HepG2 (cell line): ENCODE measurements around the gene KIRREL2. TPM values are rescaled to one million over a fixed set of nuclear protein-coding genes. Genes with fewer than 3 reads are reported as not detected.
A peak's percentile ranks its signal among the peaks of the same experiment; 100 is the strongest.

Experiments used
- AFF4 ChIP-seq: sonication (generic); formaldehyde crosslinking; IDR thresholded peaks from 2 replicates; pipeline ENCODE4 v1.4.0; 2020; ENCODE audit warnings: missing genetic modification reagents
- ARID3A ChIP-seq: IDR thresholded peaks from 2 replicates; pipeline ENCODE4 v1.6.1; 2012; ENCODE audit warnings: low read depth, low read length, improper control_type of control experiment
- BCL3 ChIP-seq: sonication (generic); formaldehyde crosslinking; IDR thresholded peaks from 2 replicates; pipeline ENCODE4 v1.5.1; 2020; ENCODE audit warnings: mild to moderate bottlenecking, missing genetic modification reagents, moderate library complexity
- EZH2 ChIP-seq: conservative IDR thresholded peaks from 2 replicates; pipeline ENCODE4 v1.6.1; 2012; ENCODE audit warnings: mild to moderate bottlenecking, low read depth, low read length, moderate library complexity
- HMG20A ChIP-seq: IDR thresholded peaks from 2 replicates; pipeline ENCODE4 v1.6.1; 2016; ENCODE audit warnings: borderline replicate concordance
- HMGXB4 ChIP-seq, 2 experiments: sonication (generic) in 1 of 2; formaldehyde crosslinking in 1 of 2; IDR thresholded peaks; 2 replicates each; pipeline versions ENCODE4 v1.4.0 to v1.6.1; 2018 to 2020; ENCODE audit warnings: missing genetic modification reagents in 2 of 2, borderline replicate concordance in 1 of 2, low read depth in 1 of 2, mild to moderate bottlenecking in 1 of 2, missing biosample characterization in 1 of 2
- IRF1 ChIP-seq: sonication (generic); formaldehyde crosslinking; IDR thresholded peaks from 2 replicates; pipeline ENCODE4 v1.4.0; 2020; ENCODE audit warnings: low read depth, mild to moderate bottlenecking, missing genetic modification reagents
- KLF16 ChIP-seq, 2 experiments: sonication (generic) in 1 of 2; formaldehyde crosslinking in 1 of 2; IDR thresholded peaks; 2 replicates each; pipeline versions ENCODE4 v1.6.1 to v1.8.0; 2016 to 2023; ENCODE audit warnings: missing genetic modification reagents in 2 of 2, missing compliant biosample characterization in 1 of 2
- MLXIP ChIP-seq: sonication (generic); formaldehyde crosslinking; IDR thresholded peaks from 2 replicates; pipeline ENCODE4 v1.9.0; 2021; ENCODE audit warnings: missing genetic modification reagents, borderline replicate concordance
- NBN ChIP-seq: fragments of 450-650 bp; conservative IDR thresholded peaks from 2 replicates; pipeline ENCODE4 v1.6.1; 2017
- YY1 ChIP-seq: IDR thresholded peaks from 2 replicates; pipeline ENCODE4 v1.6.1; 2011; ENCODE audit warnings: low read length, low read depth, moderate library complexity, mild to moderate bottlenecking; ENCODE audit not compliant: insufficient read depth, insufficient replicate concordance
- ZIK1 ChIP-seq: sonication (generic); formaldehyde crosslinking; IDR thresholded peaks from 2 replicates; pipeline ENCODE4 v1.5.0; 2020; ENCODE audit warnings: mild to moderate bottlenecking, low read depth, missing genetic modification reagents, borderline replicate concordance
- ZNF615 ChIP-seq: sonication (generic); formaldehyde crosslinking; IDR thresholded peaks from 2 replicates; pipeline ENCODE4 v1.5.0; 2020; ENCODE audit warnings: mild to moderate bottlenecking, missing genetic modification reagents, borderline replicate concordance
- polyA plus RNA-seq, 8 experiments: library from polyadenylated mRNA; depleted of rRNA in 3 of 8; stranded (reverse) in 7 of 8; unstranded in 1 of 8; fragments of >200 nt; fragmentation: Illumina TruSeq in 4 of 8; extraction: Trizol in 4 of 8; gene quantifications; 2 replicates each; pipeline versions ENCODE4 v1.2.1 to v1.2.3, GENCODE V29; 2011 to 2016; ENCODE audit warnings: low read depth in 4 of 8, missing spikeins in 1 of 8, mixed read lengths in 1 of 8; ENCODE audit not compliant: insufficient read depth in 1 of 8
- total RNA-seq, 5 experiments: library from RNA; depleted of rRNA; stranded (reverse); fragments of >200 nt; fragmentation: Illumina TruSeq; extraction: Trizol; gene quantifications; 2 replicates each; pipeline ENCODE4 v1.2.3, GENCODE V29; 2016; ENCODE audit warnings: low read depth in 1 of 5

KIRREL2 gene
- total and polyA plus RNA-seq, 2 of the 13 experiments (the other 11 are each of a cell fraction or from before 2014, with no cell fraction given), result 0.18 to 2.4 TPM

- TF ChIP-seq MLXIP (CRISPR knock-in tag), result no peak
- TF ChIP-seq AFF4, result 0 out of 2 replicates have a peak, but pooled peaks have one; percentile 30
- TF ChIP-seq YY1, result no peak
- TF ChIP-seq EZH2, result no peak
- TF ChIP-seq BCL3 (CRISPR knock-in tag), result no peak; the same call in 1 of the 2 replicates
- TF ChIP-seq HMGXB4 (CRISPR knock-in tag; IDR thresholded peaks at IDR 0.05; ENCODE audit: borderline replicate concordance in 1 of 2, low read depth in 1 of 2), result peak; percentile 42 to 77; a peak in 3 of 4 replicates
- no peak for TF ChIP-seq IRF1 (CRISPR knock-in tag)
- peak; percentile 27; the same call in 1 of the 2 replicates for TF ChIP-seq ZIK1
- TF ChIP-seq ZNF615, result no peak
- no peak for TF ChIP-seq NBN
- peak; percentile 63; the same call in 1 of the 2 replicates for TF ChIP-seq ARID3A
- peak in 1 of 2 experiments; percentile 15; a peak in 1 of 4 replicates for TF ChIP-seq KLF16 (CRISPR knock-in tag; IDR thresholded peaks at IDR 0.05)
- peak; percentile 50; the same call in 1 of the 2 replicates for TF ChIP-seq HMG20A (CRISPR knock-in tag)
These were observed 44.3 kb upstream of the KIRREL2 start, which contains the start of gene PRODH2 (continued) for GRCh38 chr19:35812220-35813042.
